Nephron (organoid): ENCODE results near the gene SELENOK.
A peak's percentile ranks its signal among the peaks of the same experiment; 100 is the strongest.

Experiments
- H3K27ac Mint-ChIP-seq, 3 experiments: 2 replicates each; pipeline ENCODE4 v1.8.0; 2020; ENCODE audit warnings: mixed read lengths in 3 of 3, mild to moderate bottlenecking in 2 of 3, moderate library complexity in 1 of 3
- H3K27me3 Mint-ChIP-seq: 2 replicates; pipeline ENCODE4 v1.8.0; 2021; ENCODE audit warnings: low read depth, mild to moderate bottlenecking, moderate library complexity, mixed read lengths
- H3K36me3 Mint-ChIP-seq: 2 replicates; pipeline ENCODE4 v1.8.0; 2020; ENCODE audit warnings: low read depth, mixed read lengths
- H3K4me1 Mint-ChIP-seq: 2 replicates; pipeline ENCODE4 v1.8.0; 2020; ENCODE audit warnings: mixed read lengths
- H3K4me3 Mint-ChIP-seq, 3 experiments: 2 replicates each; pipeline ENCODE4 v1.8.0; 2020; ENCODE audit warnings: mild to moderate bottlenecking in 3 of 3, mixed read lengths in 3 of 3, moderate library complexity in 2 of 3
- H3K9me3 Mint-ChIP-seq: 2 replicates; pipeline ENCODE4 v1.8.0; 2020; ENCODE audit warnings: mixed read lengths
- TF ChIP-seq, protein P1 (sequence below), 3 experiments: fragments of 200-600 bp; sonication (generic); IDR thresholded peaks; one replicate each; pipeline ENCODE4 v1.5.0; 2021; ENCODE audit warnings: antibody characterized with exemption in 3 of 3; ENCODE audit not compliant: unreplicated experiment in 3 of 3

Gene SELENOK

DNA sequence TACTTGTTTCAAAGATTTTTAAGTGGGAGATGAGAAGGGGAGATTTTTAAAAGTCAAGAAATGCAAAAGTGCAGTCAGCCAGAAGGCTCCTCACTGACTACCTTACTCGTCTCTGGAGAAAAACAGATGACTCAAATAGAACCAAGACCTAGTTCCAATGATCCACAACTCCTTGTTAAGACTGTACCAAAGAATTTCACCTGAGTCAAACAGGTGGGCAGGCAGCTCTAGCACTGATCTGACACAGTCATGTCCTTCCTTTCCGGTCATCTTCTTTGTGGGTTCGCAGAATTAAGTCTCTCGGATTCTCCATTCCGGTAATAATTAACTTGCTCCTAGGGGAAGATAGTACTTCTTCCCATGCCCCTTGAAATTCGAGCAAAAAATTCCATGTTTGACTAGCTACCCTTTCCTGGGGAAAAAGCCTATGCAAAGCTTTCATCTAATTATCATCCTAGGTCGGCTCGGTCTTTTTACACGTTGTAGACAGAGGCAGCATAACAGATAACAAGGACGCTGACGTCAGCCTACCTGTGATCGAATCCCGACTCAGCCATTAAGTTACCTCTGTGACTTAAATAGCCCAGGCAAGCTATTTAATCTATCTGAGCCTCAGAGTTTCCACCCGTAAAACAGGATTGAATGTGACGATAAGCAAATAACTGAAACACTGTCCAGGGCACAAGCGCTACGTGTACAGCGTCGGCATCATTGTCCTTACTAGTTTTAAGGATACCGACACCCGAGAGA, 758 bp downstream of the SELENOK start:
- Mint-ChIP-seq H3K27me3 (peaks cover 23% of the 10 kb centered on the region), H3K9me3 (no peaks in the 10 kb centered on the region), H3K4me1 (peaks cover 42% of the 10 kb centered on the region), H3K4me3 (peak overlapping the region; percentile 99), H3K36me3 (peaks cover 16% of the 10 kb centered on the region), H3K27ac (peak overlapping the region; percentile 31 to 96 (median 80))
- TF ChIP-seq, protein P1, sequence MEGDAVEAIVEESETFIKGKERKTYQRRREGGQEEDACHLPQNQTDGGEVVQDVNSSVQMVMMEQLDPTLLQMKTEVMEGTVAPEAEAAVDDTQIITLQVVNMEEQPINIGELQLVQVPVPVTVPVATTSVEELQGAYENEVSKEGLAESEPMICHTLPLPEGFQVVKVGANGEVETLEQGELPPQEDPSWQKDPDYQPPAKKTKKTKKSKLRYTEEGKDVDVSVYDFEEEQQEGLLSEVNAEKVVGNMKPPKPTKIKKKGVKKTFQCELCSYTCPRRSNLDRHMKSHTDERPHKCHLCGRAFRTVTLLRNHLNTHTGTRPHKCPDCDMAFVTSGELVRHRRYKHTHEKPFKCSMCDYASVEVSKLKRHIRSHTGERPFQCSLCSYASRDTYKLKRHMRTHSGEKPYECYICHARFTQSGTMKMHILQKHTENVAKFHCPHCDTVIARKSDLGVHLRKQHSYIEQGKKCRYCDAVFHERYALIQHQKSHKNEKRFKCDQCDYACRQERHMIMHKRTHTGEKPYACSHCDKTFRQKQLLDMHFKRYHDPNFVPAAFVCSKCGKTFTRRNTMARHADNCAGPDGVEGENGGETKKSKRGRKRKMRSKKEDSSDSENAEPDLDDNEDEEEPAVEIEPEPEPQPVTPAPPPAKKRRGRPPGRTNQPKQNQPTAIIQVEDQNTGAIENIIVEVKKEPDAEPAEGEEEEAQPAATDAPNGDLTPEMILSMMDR (IDR thresholded peaks at IDR 0.05; ENCODE audit: unreplicated experiment in 3 of 3): no peak

DNA sequence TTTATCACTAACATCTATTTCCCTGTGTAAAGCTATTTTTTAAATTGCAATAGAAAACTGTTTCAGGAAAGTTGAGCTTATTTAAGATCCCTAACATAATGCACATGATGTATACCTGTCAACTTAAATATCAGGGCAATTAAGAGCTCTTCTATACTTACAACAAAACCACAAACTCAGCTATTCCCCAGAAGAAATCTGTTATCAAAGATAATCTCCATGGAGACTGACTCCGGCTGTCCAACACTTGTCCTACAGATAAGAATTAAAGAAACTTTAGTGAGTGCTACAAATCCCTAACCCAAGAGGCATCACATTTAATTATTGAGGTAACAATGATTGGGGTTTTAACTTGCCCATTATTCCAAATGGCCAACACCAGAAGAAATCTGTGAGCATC, 3.4 kb downstream of the SELENOK start:
- Mint-ChIP-seq H3K27ac (no peak overlapping the region), H3K36me3 (peaks cover 22% of the 10 kb centered on the region)

DNA sequence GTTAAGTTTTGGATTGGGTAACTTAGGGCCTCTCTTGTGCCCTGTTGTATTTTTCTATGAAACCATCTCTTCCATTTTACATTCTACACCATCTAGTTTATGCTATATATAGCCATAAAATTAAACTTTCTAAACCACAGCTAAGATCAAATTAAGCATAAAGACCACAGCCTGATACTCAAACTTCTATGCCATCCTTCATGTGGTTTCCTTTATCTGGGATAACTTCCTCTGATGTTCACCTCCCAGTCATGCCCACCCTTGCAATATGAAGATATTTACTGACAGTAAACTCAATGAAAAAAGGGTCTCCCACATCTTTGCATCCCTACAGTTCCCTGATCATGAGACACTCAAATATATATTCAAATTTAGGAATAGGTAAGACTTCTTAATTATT, 4.2 kb downstream of the SELENOK start:
- no peaks in the 10 kb centered on the region for H3K9me3 Mint-ChIP-seq
- no peak overlapping the region for H3K4me3 Mint-ChIP-seq
- peaks cover 35% of the 10 kb centered on the region for H3K4me1 Mint-ChIP-seq
- peaks cover 23% of the 10 kb centered on the region for H3K36me3 Mint-ChIP-seq
- H3K27ac Mint-ChIP-seq: no peak overlapping the region
- TF ChIP-seq, protein P1 (IDR thresholded peaks at IDR 0.05; ENCODE audit: unreplicated experiment in 3 of 3): no peak
- peaks cover 6% of the 10 kb centered on the region for H3K27me3 Mint-ChIP-seq

More for the DNA sequence above, 3.4 kb downstream of the SELENOK start:
- TF ChIP-seq, protein P1 (IDR thresholded peaks at IDR 0.05; ENCODE audit: unreplicated experiment in 3 of 3): no peak
- H3K27me3 Mint-ChIP-seq: peaks cover 11% of the 10 kb centered on the region
- peak overlapping the region in 1 of 3 experiments; percentile 34 for H3K4me3 Mint-ChIP-seq
- peaks cover 34% of the 10 kb centered on the region for H3K4me1 Mint-ChIP-seq
- H3K9me3 Mint-ChIP-seq: no peaks in the 10 kb centered on the region

DNA sequence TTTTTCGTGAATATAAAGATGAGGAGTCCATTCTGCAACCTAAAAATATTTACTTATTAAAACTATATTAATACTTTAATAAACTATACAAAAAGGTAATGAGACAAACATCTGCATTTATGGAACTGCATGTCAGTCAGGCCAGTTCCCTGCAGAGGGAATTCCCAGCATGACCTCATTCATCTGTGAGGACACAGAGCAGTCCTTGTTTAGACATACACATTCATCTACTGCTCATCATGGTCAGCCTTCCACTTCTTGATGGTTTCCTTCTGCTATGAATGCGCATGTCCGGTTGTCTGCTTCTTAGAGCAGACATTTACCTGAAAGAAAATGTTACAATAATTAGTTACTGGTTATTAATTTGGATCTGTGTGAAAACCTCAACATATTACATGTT, 6.4 kb downstream of the SELENOK start:
- Mint-ChIP-seq H3K4me3 (no peak overlapping the region), H3K27ac (no peak overlapping the region), H3K27me3 (no peaks in the 10 kb centered on the region), H3K9me3 (no peaks in the 10 kb centered on the region), H3K4me1 (peaks cover 28% of the 10 kb centered on the region), H3K36me3 (peaks cover 30% of the 10 kb centered on the region)
- TF ChIP-seq, protein P1 (IDR thresholded peaks at IDR 0.05; ENCODE audit: unreplicated experiment in 3 of 3): no peak

DNA sequence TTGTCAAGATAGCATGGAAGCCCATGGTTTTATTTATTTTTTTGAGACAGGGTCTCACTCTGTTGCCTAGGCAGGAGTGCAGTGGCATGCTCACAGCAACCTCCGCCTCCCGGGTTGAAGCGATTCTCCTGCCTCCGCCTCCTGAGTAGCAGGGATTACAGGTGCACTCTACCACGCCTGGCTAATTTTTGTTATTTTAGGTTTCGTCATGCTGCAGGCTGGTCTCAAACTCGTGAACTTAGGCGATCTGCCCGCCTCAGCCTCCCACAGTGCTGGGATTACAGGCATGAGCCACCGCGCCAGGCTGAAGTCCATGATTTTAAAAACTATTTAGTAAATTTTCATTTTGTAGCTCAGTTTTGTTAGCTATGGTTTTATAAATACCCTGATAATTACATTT, 7.0 kb downstream of the SELENOK start:
- TF ChIP-seq, protein P1 (IDR thresholded peaks at IDR 0.05; ENCODE audit: unreplicated experiment in 3 of 3): no peak
- Mint-ChIP-seq H3K4me3 (no peak overlapping the region), H3K27me3 (no peaks in the 10 kb centered on the region), H3K27ac (no peak overlapping the region), H3K36me3 (peaks cover 36% of the 10 kb centered on the region), H3K9me3 (no peaks in the 10 kb centered on the region), H3K4me1 (peaks cover 28% of the 10 kb centered on the region)

DNA sequence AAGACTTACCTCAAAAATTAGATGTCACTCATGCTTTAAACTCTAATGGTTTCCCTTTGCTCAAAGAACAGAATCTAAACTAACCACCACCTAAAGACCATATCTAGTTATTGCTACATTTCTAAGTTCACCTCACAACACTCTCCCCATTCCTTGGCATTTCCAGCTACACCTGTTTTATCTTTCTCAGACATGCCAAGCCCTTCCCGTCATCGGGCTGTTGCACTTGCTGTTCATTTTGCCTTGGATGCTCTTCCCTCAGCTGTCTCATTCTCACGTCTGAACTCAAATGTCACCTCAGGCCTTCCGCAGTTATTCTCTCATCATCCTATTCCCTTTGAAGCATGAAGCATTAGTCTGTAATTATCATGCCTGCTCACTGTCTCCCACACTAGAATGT, 8.7 kb downstream of the SELENOK start:
- Mint-ChIP-seq H3K36me3 (peaks cover 40% of the 10 kb centered on the region), H3K9me3 (no peaks in the 10 kb centered on the region), H3K27ac (peak overlapping the region; percentile 90 to 98 (median 98)), H3K4me3 (peak overlapping the region; percentile 93 to 99 (median 96)), H3K4me1 (peaks cover 24% of the 10 kb centered on the region), H3K27me3 (no peaks in the 10 kb centered on the region)
- TF ChIP-seq, protein P1 (IDR thresholded peaks at IDR 0.05; ENCODE audit: unreplicated experiment in 3 of 3): no peak
